H1 (cell line): ENCODE results near the gene PATE2. TPM values are rescaled to one million over a fixed set of nuclear protein-coding genes. Genes with fewer than 3 reads are reported as not detected.

Source experiments
- polyA plus RNA-seq, 7 experiments: library from polyadenylated mRNA; depleted of rRNA in 3 of 7; stranded (reverse) in 5 of 7; unstranded in 2 of 7; fragments of >200 nt in 5 of 7; fragments of 200-250 nt in 2 of 7; gene quantifications; 1 replicate in 5 of 7; 2 replicates in 1 of 7; 4 replicates in 1 of 7; pipeline versions ENCODE4 v1.2.1 to v1.2.3, GENCODE V29; 2011 to 2013; ENCODE audit warnings: missing spikeins in 2 of 7, mixed read lengths in 2 of 7
- total RNA-seq: library from RNA; stranded (reverse); fragmentation: NEBNext Ultra II Directional; extraction: Animal tissue kit (Norgen Biotek cat#: 25700); gene quantifications from 2 replicates; pipeline ENCODE4 v1.2.1, GENCODE V29; 2021
- TF ChIP-seq, protein P1 (sequence below), 3 experiments: IDR thresholded peaks; 1 replicate in 2 of 3; 2 replicates in 1 of 3; pipeline versions ENCODE4 v1.5.1 to v1.6.1; 2011; ENCODE audit warnings: low read length in 3 of 3, mild to moderate bottlenecking in 3 of 3, inconsistent platforms in 2 of 3, low read depth in 1 of 3, moderate library complexity in 1 of 3; ENCODE audit not compliant: insufficient read depth in 1 of 3; ENCODE audit errors: control extremely low read depth in 1 of 3

The PATE2 gene
- total and polyA plus RNA-seq, 2 of the 8 experiments (the other 6 are each of a cell fraction or from before 2014, with no cell fraction given): 0.14 TPM; not detected in 1

DNA sequence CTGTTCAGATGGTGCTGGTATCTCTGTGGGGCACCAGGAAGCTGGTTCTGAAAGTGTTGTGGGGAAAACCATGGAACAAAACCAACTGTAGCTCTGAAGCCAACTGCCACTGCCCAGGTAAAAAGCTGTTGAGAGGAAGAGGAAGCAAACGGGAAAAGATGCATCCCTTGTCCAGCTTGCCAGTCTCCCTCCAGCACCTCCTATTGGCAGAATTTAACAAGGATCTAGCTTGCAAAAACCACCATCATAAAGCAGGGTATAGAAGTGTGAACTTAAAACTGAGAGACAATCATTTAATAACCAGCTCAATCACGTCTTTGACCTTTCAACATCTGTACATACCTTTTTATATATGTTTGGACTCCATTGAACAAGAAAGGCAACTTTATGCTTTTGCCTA, 28.0 kb downstream of the PATE2 start (continued):
- TF ChIP-seq, protein P1, sequence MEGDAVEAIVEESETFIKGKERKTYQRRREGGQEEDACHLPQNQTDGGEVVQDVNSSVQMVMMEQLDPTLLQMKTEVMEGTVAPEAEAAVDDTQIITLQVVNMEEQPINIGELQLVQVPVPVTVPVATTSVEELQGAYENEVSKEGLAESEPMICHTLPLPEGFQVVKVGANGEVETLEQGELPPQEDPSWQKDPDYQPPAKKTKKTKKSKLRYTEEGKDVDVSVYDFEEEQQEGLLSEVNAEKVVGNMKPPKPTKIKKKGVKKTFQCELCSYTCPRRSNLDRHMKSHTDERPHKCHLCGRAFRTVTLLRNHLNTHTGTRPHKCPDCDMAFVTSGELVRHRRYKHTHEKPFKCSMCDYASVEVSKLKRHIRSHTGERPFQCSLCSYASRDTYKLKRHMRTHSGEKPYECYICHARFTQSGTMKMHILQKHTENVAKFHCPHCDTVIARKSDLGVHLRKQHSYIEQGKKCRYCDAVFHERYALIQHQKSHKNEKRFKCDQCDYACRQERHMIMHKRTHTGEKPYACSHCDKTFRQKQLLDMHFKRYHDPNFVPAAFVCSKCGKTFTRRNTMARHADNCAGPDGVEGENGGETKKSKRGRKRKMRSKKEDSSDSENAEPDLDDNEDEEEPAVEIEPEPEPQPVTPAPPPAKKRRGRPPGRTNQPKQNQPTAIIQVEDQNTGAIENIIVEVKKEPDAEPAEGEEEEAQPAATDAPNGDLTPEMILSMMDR (IDR thresholded peaks at IDR 0.05; ENCODE audit: control extremely low read depth in 1 of 3, insufficient read depth in 1 of 3, low read depth in 1 of 3, low read length in 3 of 3): peak in 2 of 3 experiments; percentile 33 to 63; a peak in 2 of 4 replicates
